Endothelial cell of umbilical vein (primary cell): ENCODE measurements around the gene C21orf58. TPM values are rescaled to one million over a fixed set of nuclear protein-coding genes. Genes with fewer than 3 reads are reported as not detected.

Experiments
- BruUV-seq: library from RNA; stranded (reverse); fragments of 400-500 nt; replicated peaks from 2 replicates; lab custom pipeline; 2021; lab: Mats Ljungman, UMichigan
- CTCF ChIA-PET: fragments of 300-600, 350-600 bp; sonication (Branson Sonifier 250); formaldehyde crosslinking; loops from one replicate; lab custom pipeline; 2021; ENCODE audit warnings: antibody characterized with exemption, inconsistent platforms; lab: Charles Lee
- POLR2A ChIA-PET: fragments of 300-600, 350-600 bp; sonication (Branson Sonifier 250); formaldehyde crosslinking; loops from one replicate; lab custom pipeline; 2021; ENCODE audit warnings: antibody characterized with exemption, inconsistent platforms; lab: Charles Lee
- DNase-seq: peaks from one replicate; pipeline ENCODE4 v3.0.0-alpha.2; 2011; ENCODE audit warnings: low read depth, low spot score
- FAIRE-seq: peaks from 2 replicates; lab custom pipeline; 2011; peaks lifted over from hg19 to GRCh38; lab: Jason Lieb, UNC
- H2AFZ ChIP-seq: 2 replicates; pipeline ENCODE4 v1.6.0; 2012; ENCODE audit warnings: low read depth, low read length, control low read depth, inconsistent platforms
- H3K27ac ChIP-seq: 2 replicates; pipeline ENCODE4 v1.5.1; 2011; ENCODE audit warnings: low read depth, mild to moderate bottlenecking, control low read depth, low read length, moderate library complexity; ENCODE audit not compliant: insufficient read depth
- H3K27me3 ChIP-seq, 2 experiments: 2 replicates each; pipeline versions ENCODE4 v1.6.0 to v1.6.1; 2011; ENCODE audit warnings: low read length in 2 of 2, mixed read lengths in 1 of 2; ENCODE audit not compliant: control insufficient read depth in 2 of 2, insufficient read depth in 2 of 2
- H3K36me3 ChIP-seq, 2 experiments: 2 replicates in 1 of 2; 3 replicates in 1 of 2; pipeline ENCODE4 v1.5.1; 2011; ENCODE audit warnings: low read length in 2 of 2, mild to moderate bottlenecking in 1 of 2, moderate library complexity in 1 of 2; ENCODE audit not compliant: control insufficient read depth in 2 of 2, insufficient read depth in 2 of 2; ENCODE audit errors: extremely low read depth in 1 of 2
- H3K4me1 ChIP-seq: 3 replicates; pipeline ENCODE4 v1.5.1; 2011; ENCODE audit warnings: mild to moderate bottlenecking, low read length; ENCODE audit not compliant: control insufficient read depth, insufficient read depth; ENCODE audit errors: extremely low read depth
- H3K4me2 ChIP-seq: 2 replicates; pipeline ENCODE4 v1.6.1; 2011; ENCODE audit warnings: low read length, control low read depth, mixed read lengths; ENCODE audit not compliant: insufficient read depth
- H3K4me3 ChIP-seq, 3 experiments: fragments of 200-600 bp in 1 of 3; sonication (generic), shearing (Covaris generic) in 1 of 3; replicated peaks in 1 of 3; 2 replicates each; pipeline ENCODE4 v1.5.1; 2011 to 2016; ENCODE audit warnings: control low read depth in 3 of 3, low read length in 3 of 3, mild to moderate bottlenecking in 2 of 3, inconsistent platforms in 1 of 3, low read depth in 1 of 3, moderate library complexity in 1 of 3; ENCODE audit not compliant: insufficient read depth in 1 of 3
- H3K79me2 ChIP-seq: 2 replicates; pipeline ENCODE4 v1.6.0; 2012; ENCODE audit warnings: low read length, inconsistent platforms; ENCODE audit not compliant: control insufficient read depth, insufficient read depth
- H3K9ac ChIP-seq: replicated peaks from 2 replicates; pipeline ENCODE3; 2011; ENCODE audit warnings: low read length, control low read depth; ENCODE audit not compliant: insufficient read depth; ENCODE audit errors: extremely low read depth
- H3K9me1 ChIP-seq: replicated peaks from 3 replicates; pipeline ENCODE4 v1.6.0; 2011; ENCODE audit warnings: mild to moderate bottlenecking, low read length; ENCODE audit not compliant: control insufficient read depth, insufficient read depth; ENCODE audit errors: extremely low read depth
- H3K9me3 ChIP-seq: replicated peaks from 2 replicates; pipeline ENCODE4 v1.5.1; 2012; ENCODE audit warnings: low read length, inconsistent platforms; ENCODE audit not compliant: control insufficient read depth, insufficient read depth
- H4K20me1 ChIP-seq: replicated peaks from 2 replicates; pipeline ENCODE3; 2011; ENCODE audit warnings: mild to moderate bottlenecking, low read length; ENCODE audit not compliant: control insufficient read depth, insufficient read depth; ENCODE audit errors: extremely low read depth
- EZH2 ChIP-seq: IDR thresholded peaks from 2 replicates; pipeline ENCODE4 v1.6.1; 2012; ENCODE audit warnings: borderline replicate concordance, low read depth, mild to moderate bottlenecking, moderate library complexity, low read length, inconsistent platforms; ENCODE audit not compliant: severe bottlenecking
- FOS ChIP-seq: IDR thresholded peaks from 2 replicates; pipeline ENCODE4 v1.6.1; 2011; ENCODE audit warnings: mild to moderate bottlenecking, low read length, moderate library complexity, borderline replicate concordance; ENCODE audit not compliant: insufficient read depth
- GATA2 ChIP-seq: IDR thresholded peaks from 2 replicates; pipeline ENCODE4 v1.7.0; 2011; ENCODE audit warnings: low read depth, mild to moderate bottlenecking, moderate library complexity, mixed read lengths, low read length; ENCODE audit not compliant: insufficient read length, insufficient read depth
- JUN ChIP-seq: IDR thresholded peaks from 2 replicates; pipeline ENCODE4 v1.6.1; 2011; ENCODE audit warnings: borderline replicate concordance, low read depth; ENCODE audit not compliant: insufficient read length, insufficient read depth
- MYC ChIP-seq: IDR thresholded peaks from one replicate; pipeline ENCODE4 v1.6.1; 2011; ENCODE audit warnings: mild to moderate bottlenecking, low read depth, low read length
- POLR2A ChIP-seq: IDR thresholded peaks from 2 replicates; pipeline ENCODE4 v1.6.1; 2012; ENCODE audit warnings: low read depth, mild to moderate bottlenecking, control low read depth, low read length
- POLR2AphosphoS5 ChIP-seq: IDR thresholded peaks from 2 replicates; pipeline ENCODE4 v1.6.1; 2012; ENCODE audit warnings: low read depth, mild to moderate bottlenecking, control low read depth, low read length, moderate library complexity; ENCODE audit not compliant: insufficient read depth
- dilution Hi-C: fragments of 300-500 bp; cut with MboI; formaldehyde crosslinking; loops from one replicate; pipeline ENCODE4 v1.15.0; 2019; ENCODE audit warnings: low sequenced_read_pairs; ENCODE audit not compliant: extremely low pct_ligation_motif_present
- intact Hi-C: fragments of 100-400 bp; cut with micrococcal nuclease; formaldehyde crosslinking; loops from one replicate; pipeline ENCODE4 v1.10.0; 2022
- polyA plus RNA-seq, 4 experiments: library from polyadenylated mRNA; depleted of rRNA in 3 of 4; stranded (reverse) in 3 of 4; unstranded in 1 of 4; fragments of >200 nt; gene quantifications; 2 replicates each; pipeline versions ENCODE4 v1.2.1 to v1.2.3, GENCODE V29; 2011 to 2012; ENCODE audit warnings: missing spikeins in 1 of 4
- total RNA-seq: library from RNA; stranded (reverse); gene quantifications from 2 replicates; pipeline ENCODE4 v1.2.3, GENCODE V29; 2021
- TF ChIP-seq, protein P1 (sequence below): IDR thresholded peaks from 2 replicates; pipeline ENCODE4 v1.6.1; 2011; ENCODE audit not compliant: insufficient read depth, insufficient read length
- TF ChIP-seq, protein P2 (sequence below), 2 donors: IDR thresholded peaks; 1 replicate in 1 of 2; 2 replicates in 1 of 2; pipeline ENCODE4 v1.5.1; 2011; ENCODE audit warnings: low read length in 2 of 2, mild to moderate bottlenecking in 2 of 2, moderate library complexity in 2 of 2, control low read depth in 1 of 2, inconsistent platforms in 1 of 2, low read depth in 1 of 2; ENCODE audit not compliant: insufficient read depth in 1 of 2; ENCODE audit errors: extremely low read depth in 1 of 2

C21orf58 gene
- total and polyA plus RNA-seq, 2 donors (not counting 3 experiments of a cell fraction or from before 2014, with no cell fraction given) = 6.0 to 24.3 TPM

DNA sequence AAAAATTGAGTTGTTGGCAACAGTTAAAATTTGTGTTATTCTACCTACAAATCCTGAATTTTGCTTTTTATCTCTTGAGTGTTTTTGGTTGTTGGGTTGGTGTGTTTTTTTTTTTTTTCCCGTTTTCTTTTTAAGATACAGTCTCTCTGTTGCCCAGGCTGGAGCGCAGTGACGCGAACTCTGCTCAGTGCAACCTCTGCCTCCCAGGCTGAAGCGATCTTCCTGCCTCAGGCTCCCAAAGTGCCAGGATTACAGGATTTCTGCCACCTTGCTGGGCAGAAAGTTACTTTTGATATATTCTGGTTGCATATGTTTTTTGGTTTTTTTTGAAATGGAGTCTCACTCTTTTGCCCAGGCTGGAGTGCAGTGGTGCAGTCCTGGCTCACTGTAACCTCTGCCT is 4.5 kb upstream of the C21orf58 start:
- POLR2A ChIA-PET = no interaction called here
- Histone ChIP-seq H3K36me3 (peaks cover 6 to 13% of the 10 kb centered on the region in 2 experiments), H3K27ac (no peak overlapping the region), H3K4me1 (peaks cover 10% of the 10 kb centered on the region), H3K9ac (no peak overlapping the region), H4K20me1 (no peaks in the 10 kb centered on the region), H3K79me2 (peaks cover 41% of the 10 kb centered on the region), H2AFZ (no peak overlapping the region), H3K9me1 (no peaks in the 10 kb centered on the region), H3K4me3 (no peak overlapping the region), H3K9me3 (no peaks in the 10 kb centered on the region), H3K4me2 (no peak overlapping the region), H3K27me3 (no peaks in the 10 kb centered on the region)
- CTCF ChIA-PET = no interaction called here
- dilution Hi-C loops (no loop called here), intact Hi-C loops (no loop called here)
- DNase-seq (no peak), FAIRE-seq (no peak)
- BruUV-seq = no TSS peak
- TF ChIP-seq FOS = no peak
- no peak for TF ChIP-seq EZH2
- TF ChIP-seq POLR2AphosphoS5 = no peak
- no peak for TF ChIP-seq POLR2A
- TF ChIP-seq, protein P1, sequence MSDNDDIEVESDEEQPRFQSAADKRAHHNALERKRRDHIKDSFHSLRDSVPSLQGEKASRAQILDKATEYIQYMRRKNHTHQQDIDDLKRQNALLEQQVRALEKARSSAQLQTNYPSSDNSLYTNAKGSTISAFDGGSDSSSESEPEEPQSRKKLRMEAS = no peak
- no peak for TF ChIP-seq JUN
- TF ChIP-seq MYC = no peak
- TF ChIP-seq, protein P2, sequence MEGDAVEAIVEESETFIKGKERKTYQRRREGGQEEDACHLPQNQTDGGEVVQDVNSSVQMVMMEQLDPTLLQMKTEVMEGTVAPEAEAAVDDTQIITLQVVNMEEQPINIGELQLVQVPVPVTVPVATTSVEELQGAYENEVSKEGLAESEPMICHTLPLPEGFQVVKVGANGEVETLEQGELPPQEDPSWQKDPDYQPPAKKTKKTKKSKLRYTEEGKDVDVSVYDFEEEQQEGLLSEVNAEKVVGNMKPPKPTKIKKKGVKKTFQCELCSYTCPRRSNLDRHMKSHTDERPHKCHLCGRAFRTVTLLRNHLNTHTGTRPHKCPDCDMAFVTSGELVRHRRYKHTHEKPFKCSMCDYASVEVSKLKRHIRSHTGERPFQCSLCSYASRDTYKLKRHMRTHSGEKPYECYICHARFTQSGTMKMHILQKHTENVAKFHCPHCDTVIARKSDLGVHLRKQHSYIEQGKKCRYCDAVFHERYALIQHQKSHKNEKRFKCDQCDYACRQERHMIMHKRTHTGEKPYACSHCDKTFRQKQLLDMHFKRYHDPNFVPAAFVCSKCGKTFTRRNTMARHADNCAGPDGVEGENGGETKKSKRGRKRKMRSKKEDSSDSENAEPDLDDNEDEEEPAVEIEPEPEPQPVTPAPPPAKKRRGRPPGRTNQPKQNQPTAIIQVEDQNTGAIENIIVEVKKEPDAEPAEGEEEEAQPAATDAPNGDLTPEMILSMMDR (IDR thresholded peaks at IDR 0.05; ENCODE audit: extremely low read depth in 1 of 2, insufficient read depth in 1 of 2, low read depth in 1 of 2, low read length in 2 of 2) = no peak
- TF ChIP-seq GATA2 = no peak
